GM18868 (cell line): ENCODE results near the gene CACNA1H.

ENCODE experiments used
- ATAC-seq: cut with Tn5 transposase; IDR thresholded peaks from one replicate; pipeline ENCODE4 v1.9.1; 2021; ENCODE audit warnings: mild to moderate bottlenecking, moderate library complexity; ENCODE audit not compliant: unreplicated experiment

CACNA1H gene

GRCh38 chr16:1140582-1141162 lies 12.2 kb upstream of the CACNA1H start:
- no peak for ATAC-seq

GRCh38 chr16:1141191-1141590 lies 11.7 kb upstream of the CACNA1H start:
- ATAC-seq, result no peak

GRCh38 chr16:1141716-1142115 lies 11.2 kb upstream of the CACNA1H start:
- no peak for ATAC-seq

- no peak for ATAC-seq
These were observed 10.0 kb upstream of the CACNA1H start for GRCh38 chr16:1142911-1143310.

GRCh38 chr16:1143761-1144450 lies 9.0 kb upstream of the CACNA1H start:
- no peak for ATAC-seq

- ATAC-seq, result no peak
These were observed 8.2 kb upstream of the CACNA1H start for GRCh38 chr16:1144476-1145382.

GRCh38 chr16:1145383-1146100 lies 7.4 kb upstream of the CACNA1H start:
- ATAC-seq, result no peak

- no peak for ATAC-seq
These were observed 6.5 kb upstream of the CACNA1H start for GRCh38 chr16:1146409-1146808.

- no peak for ATAC-seq
These were observed 5.9 kb upstream of the CACNA1H start for GRCh38 chr16:1147027-1147426.

GRCh38 chr16:1149101-1149636 lies 3.7 kb upstream of the CACNA1H start:
- no peak for ATAC-seq

GRCh38 chr16:1150511-1150982 lies 2.4 kb upstream of the CACNA1H start:
- no peak for ATAC-seq

GRCh38 chr16:1151424-1152122 lies 1.3 kb upstream of the CACNA1H start:
- ATAC-seq, result no peak

- ATAC-seq, result no peak
These were observed 725 bp upstream of the CACNA1H start for GRCh38 chr16:1152123-1152638.

GRCh38 chr16:1153480-1154160 lies 714 bp downstream of the CACNA1H start:
- no peak for ATAC-seq

- ATAC-seq, result no peak
These were observed 1.5 kb downstream of the CACNA1H start for GRCh38 chr16:1154291-1154886.

GRCh38 chr16:1154887-1155331 lies 2.0 kb downstream of the CACNA1H start:
- no peak for ATAC-seq

GRCh38 chr16:1155353-1156054 lies 2.6 kb downstream of the CACNA1H start:
- no peak for ATAC-seq
